GF-D8 (cell line): ENCODE results near the gene RPS23.

Experiments used
- DNase-seq: peaks from one replicate; lab custom pipeline; 2025; lab: John Stamatoyannopoulos, UW

The RPS23 gene

DNA sequence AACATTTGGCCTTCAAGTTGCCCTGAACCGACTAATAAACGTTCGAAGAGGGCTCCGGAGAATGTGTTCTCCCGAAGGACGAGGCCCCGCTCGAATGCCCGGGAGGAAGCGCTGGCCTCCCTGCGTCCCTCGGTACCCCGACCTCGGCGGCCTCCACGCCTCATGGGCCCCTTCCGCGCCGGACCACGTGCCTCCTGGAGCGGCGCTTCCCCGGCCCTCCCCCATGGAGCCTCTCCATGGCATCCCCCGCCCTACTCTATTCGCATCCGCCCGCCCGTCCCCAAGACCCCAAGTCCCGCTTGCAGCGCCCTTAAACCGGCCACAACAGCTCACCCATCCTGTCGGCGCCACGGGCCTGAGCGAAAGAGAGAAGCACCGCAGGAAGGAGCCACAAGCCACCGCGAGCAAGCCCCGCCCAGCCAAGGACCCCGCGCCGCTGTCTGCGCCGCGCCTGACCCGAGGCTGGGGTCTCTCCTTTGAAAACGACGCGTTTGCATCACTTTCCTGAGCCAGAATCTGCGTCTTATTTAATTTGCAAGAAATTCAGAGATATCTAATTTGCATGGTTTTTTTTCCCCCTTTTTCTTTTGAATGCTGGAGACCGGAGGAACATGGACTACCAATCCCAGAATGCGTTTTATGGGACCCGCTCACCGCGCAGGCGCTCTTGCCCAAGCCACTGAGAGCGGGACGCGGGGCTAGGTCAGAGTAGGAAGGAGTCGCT is at the start of gene RPS23:
Gene RPS23 (minus strand): TSS at position 368 of the 724 bp plus-strand sequence. CDS start 31 bp downstream, at position 337.
- peak; percentile 37 for DNase-seq

DNA sequence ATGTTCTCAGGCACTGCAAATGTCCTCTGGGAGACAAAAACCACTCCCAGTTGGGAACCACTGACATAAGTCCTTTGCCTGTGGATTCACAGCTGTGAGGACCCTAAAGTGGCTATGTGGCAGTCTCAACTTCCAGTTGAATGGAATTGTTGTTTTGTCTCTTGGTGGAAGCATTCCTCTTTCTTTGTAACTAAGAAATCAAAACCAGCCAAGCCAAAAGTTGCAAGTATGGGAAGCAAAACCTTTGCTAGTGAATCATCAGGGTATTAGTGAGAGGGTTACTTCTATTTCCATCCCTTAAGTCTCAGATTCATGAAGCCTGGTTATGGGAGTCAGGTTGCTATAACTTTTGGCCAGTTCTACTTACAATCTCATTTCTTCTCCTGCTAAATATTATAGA is 49.8 kb upstream of the RPS23 start:
- no peak for DNase-seq

DNA sequence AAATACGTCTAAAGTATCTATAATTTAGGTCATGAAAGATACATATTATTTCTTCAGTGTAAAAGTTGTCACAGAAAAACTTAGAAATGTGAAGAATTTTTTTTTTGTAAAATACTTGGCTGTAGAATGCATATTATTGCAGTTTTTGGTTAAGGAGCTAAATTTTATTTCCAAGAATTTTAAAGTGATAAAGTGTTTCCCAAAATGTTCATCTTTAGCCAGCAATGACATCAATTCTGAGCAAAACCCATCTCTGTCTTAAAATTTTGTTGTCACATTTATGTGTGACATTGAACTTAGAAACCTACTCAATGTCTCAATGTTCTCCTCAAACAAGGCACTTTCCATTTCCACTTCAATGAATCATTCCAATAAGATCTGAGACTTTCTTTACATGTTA is 47.8 kb upstream of the RPS23 start:
- DNase-seq: no peak

DNA sequence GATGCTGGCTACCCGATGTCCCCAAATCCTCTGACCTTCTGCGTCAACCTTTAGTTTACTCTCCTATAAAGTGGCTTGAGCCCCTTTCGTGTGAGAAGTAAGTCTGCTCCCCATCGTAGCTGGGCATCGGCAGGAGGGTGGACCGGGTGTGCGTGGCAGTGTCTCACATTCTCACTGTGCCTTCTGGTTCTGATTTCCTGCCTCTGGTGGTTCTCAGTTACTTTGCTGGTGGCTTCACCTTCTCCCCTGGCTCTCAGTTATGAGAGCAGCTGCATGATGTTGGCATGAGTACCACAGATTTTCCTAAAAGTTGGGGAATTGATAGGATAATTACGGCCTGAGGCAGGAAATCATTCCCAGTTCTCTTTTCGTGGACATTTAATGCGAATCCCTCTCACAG is 47.0 kb upstream of the RPS23 start:
- DNase-seq: no peak

DNA sequence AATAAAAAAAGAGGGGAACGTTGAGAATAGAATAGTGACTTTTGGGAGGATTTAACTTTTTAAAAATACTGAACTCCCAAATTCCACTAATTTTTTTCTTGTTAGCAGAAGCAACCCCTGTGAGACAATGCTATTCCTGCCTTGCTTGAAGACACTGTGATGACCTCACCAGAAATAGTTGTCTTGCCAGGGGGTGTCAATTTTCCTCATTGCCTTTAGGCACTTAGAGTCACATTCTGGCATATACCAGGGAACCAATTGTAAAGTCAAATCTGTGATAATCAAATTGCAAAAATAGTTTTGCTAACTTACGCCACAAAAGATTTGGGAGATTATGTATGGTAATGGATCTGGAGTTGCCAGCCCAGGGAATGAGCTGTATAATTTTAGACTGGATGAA is 42.8 kb upstream of the RPS23 start:
- DNase-seq: no peak

DNA sequence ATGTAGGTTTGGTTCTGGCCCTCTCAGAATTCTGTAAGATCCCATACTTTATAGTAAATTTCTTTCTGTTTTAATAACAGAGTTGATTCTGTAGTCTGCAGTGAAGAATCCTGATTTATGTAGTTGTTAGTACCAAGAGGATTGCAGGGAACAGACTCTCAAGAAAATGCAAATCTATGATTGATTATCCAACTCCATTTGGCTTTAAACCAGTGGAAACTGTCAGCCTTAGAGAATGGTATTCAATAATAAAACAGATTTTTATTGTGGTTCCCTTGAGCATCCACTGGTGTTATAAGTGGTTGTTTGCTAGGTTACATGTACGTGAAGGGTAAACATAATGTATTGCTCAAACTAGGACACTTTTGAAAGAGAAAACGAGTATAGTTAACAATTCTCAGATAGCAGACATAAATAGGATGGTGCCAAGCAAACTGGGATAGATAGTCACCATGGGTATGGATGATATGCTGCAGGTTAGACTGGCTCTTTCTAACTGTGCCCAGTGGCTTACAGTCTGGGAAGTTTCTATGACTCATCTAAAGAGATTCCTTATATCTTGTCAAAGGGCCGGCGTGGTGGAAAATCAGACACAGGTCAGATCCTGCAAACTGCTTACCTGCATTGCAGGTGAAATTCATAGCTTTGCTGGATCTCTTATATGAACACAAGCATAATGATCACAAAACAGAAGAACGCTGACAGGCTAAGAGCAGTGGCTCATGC is 41.7 kb upstream of the RPS23 start:
- DNase-seq: no peak

DNA sequence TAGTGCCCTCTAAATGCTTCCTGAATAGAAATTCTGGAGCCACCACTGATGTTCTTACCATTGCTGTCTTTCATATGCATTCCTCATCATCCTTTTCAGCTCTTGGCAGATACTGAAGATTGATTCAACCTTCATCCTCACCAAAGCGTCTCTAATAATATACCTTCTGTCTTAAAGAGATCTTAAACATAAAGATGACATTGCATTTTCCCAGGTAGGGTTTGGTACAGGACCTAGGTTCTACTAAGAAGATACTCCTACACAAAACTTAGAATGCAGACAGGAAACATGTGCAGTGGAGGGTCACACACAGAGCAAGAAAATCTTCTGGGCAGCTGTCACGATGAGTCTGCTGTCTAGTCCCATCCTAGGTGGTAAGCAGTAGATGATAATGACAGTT is 41.0 kb upstream of the RPS23 start:
- DNase-seq: no peak

DNA sequence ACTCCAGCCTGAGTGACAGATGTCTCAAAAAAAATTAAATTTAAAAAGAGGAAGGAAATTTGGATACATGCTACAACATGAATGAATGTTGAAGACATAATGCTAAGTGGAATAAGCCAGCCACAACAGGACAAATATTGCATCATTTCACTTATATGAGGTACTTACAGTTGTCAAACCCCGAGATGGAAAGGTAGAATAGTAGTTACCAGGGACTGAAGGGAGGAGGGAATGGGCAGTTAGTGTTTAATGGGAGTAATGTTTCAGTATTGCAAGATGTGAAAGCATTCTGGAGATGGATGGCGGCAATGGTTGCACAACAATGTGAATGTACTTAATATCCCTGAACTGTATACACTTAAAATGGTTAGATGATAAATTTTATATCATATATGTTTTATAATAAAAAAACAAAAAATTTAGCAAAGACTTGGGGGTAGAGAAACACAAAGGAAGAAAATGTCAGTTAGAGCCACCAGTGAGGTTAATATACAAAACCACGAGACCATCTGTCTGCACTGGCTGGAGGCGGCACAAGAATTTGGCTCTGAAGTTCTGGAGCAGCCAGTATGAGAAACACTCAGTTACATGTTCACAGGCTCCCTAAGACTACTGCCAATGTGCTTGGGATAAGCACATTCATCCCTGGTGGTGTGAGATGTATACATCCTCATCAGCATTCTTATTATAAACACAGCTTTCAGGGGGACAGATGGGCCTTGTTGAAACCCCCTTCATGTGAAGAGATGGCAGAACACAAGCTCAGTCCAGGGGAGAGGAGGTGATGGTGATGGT is 37.0 kb upstream of the RPS23 start:
- no peak for DNase-seq

DNA sequence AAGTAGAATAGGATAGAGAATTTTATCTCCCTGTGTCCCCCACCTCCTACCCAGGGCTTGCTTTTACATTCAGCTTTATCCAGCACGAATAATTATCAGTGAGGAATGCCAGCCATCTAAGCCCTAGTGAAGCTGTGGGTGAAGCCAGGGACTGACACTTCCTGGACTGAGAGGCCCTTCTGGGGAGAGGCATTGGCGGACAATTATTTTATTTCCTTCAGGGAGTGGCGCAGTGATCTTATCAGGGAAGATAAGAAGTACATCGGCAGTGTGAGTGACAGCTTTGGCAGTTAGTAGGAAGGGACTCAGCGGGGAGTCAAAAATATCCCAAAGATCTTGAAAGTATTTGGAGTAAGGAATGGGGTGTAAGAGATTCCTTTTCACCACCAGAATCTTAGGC is 34.9 kb upstream of the RPS23 start:
- no peak for DNase-seq

DNA sequence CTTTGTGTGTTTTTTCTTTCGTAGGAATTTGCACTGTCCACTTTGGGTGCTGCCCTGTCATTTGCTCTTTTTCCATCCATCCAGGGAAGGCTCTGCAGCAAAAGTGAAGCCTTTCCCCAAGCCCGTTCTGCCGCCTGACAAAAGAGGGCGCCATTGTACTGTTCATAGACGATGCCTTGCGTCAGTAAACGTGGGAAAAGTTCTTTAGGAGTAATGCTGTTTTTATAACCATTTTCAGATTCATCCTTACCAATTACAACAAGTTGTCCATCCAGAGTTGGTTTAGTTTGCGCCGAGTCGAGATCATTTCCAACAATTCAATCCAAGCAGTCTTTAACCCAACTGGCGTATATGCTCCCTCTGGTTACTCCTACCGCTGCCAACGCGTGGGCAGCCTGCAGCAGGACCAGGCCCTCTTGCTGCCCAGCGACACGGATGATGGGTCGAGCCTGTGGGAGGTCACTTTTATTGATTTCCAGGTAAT is 34.3 kb upstream of the RPS23 start:
- no peak for DNase-seq

DNA sequence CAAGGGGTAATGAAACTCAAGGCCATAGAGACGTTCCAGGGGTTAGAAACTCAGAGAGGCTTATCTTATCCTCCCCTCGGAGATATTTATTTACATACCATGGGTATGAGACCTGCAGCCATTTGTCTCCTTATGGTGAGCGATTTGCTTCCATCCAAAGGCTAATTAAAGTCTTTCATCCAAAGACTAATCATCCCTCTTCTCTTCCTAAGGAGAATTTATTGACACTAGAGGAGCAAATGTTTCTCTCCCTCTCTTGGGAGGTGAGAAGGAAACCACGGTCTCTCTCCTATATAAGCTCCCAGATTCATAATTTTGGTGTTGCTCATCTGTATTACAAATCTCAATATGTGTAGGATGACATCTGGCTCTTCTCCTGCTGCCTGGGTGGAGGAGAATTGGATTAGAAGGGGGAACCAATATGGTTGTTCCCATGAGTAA is 31.0 kb upstream of the RPS23 start:
- DNase-seq: no peak

DNA sequence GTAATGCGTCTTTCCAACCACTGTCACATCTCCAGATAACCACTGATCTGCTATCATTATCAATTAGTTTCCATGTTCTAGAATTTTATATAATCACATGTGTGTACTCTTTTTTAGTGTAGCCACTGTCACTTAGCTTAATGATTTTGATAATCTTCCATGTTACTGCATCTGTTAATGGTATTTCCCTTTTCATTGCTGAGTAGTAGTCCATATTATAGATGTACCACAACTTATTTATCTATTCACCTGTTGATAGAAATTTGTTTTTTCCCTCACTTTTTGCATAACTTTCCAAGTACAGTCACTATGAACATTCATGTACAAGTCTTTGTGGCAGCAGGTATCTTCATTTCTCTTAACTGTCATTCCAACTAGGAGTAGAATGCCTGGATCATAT is 30.3 kb upstream of the RPS23 start:
- DNase-seq: no peak

DNA sequence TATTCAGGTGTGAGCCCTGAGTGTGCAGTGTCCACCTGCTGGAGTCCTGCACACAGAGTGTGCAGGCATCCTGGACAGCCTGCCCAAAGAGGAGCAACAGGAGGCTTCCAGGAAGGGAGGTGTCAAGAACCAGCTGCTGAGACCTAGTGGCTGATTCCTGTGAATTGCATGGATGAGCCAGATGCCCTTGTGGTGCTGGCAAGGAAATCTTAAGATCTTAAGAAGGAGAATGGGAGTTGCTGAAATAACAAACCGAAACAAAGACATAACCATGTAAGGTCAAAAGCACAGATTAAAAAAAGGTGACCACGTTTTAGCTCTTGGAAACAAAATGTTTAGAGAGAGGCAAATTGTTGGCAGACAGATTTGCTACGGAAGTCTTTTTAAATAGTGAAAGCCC is 29.3 kb upstream of the RPS23 start:
- no peak for DNase-seq

DNA sequence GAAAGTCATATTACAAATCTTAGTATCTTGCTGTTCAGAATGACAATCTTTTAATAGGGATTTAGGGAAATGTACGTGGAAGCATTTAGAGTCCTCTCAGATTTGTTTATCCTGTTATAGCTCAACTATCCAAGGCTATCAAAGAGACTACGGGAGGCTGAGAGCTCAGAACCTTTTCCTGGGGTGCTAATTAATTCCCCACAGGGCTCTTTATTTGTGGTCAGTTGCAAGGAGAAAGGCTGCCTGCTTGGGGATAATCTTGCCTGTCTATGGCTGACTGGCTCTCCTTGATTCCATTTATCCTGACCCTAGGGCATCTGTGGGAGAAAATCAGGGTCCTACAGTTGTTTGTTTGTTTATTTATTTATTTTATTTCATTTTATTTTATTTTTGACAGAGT is 28.0 kb upstream of the RPS23 start:
- no peak for DNase-seq

DNA sequence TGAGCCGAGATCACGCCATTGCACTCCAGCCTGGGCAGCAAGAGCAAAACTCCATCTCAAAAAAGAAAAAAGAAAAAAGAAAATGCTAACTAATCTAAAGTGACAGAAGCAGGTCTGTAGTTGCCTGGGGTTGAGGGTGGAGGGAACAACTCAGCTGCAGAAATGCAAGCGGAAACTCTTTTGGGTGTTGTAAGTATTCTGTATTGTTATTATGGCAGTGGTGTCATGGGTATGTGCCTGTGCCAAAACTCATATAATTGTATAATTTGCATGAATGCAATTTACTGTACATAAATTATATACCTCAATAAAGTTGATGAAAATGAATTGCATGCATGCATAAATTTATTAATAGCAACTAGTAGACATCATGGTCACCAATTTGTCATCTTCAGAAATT is 23.0 kb upstream of the RPS23 start:
- DNase-seq: no peak

DNA sequence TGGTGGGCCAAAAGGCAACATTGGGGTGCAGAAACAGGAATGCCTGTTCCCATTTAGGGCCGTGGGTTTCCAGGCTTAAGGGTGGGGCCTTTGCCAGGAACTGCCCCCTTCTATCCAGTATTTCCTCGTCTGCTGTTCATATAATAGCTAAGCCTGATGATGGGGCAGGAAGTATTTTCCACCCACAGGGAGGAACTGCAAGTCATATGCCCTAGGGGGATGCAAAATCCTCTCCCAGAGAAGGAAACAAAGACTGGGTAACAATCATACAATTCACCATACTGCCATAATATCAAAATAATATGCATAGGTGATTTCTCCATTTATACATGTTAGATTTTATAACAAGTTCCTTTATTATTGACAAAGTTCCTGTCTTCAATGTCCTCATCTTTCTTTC is 20.5 kb upstream of the RPS23 start:
- no peak for DNase-seq

DNA sequence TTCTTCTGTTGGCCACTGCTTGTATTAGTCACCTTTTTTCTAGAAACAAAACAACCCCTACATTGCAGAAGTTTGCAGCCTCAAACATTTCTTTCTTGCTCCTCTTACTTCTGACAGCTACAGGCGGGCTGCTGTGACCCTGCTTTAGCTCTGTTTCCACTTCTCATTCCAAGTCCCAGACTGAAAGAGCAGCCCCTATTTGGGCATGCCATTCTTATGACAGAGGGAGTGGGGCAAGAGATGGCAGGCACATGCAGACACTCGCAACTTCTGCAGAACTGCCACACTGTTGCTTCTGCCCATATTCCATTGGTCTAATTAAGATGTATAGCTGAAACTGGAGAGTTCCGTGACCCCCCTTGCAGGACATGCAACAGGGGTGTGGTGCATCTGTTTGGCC is 19.6 kb upstream of the RPS23 start:
- no peak for DNase-seq

DNA sequence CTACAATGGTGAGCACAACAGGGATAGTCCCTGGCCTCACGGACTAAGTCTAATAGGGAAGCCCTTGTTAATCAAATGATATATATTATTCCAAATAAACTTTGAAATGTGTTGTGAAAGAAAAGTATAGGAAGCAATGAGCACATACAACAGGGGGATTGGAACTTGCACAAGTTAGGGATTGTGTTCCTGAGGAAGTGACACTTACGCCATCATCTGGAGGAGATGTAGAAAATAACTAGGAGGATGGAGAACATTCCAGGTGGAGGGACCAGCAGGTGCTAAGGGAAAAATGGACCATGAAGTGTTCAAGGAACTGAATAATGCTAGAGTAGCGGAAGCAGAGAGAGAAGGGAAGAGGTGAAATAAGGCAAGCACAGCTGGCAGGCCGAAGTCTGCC is 18.8 kb upstream of the RPS23 start:
- no peak for DNase-seq

DNA sequence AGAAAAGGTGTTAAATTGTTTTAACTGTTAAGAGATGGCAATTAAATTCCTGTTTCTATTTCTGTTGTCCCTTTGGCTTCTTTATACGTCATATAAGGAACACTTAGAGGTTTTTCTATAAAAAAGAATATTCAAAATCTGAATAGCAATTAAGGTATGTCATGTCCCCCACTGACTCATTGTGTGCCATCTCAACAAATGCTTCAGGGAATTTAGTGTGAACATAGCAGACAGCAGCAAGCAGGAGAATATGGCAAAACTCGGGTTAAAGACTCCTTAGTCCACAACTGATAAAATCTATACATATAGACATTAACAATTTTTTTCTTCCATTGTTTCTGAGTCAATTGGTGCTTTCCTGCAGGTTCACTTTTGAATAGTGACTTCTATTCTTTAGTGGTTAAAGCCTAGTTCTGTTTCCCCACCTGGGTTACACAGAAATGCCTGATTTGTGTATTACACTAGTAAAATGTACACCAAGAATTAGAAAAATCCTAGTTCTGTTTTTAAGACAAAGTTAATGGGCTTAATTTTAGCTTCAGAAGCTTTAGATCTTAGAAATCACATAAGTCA is 17.9 kb upstream of the RPS23 start:
- no peak for DNase-seq

DNA sequence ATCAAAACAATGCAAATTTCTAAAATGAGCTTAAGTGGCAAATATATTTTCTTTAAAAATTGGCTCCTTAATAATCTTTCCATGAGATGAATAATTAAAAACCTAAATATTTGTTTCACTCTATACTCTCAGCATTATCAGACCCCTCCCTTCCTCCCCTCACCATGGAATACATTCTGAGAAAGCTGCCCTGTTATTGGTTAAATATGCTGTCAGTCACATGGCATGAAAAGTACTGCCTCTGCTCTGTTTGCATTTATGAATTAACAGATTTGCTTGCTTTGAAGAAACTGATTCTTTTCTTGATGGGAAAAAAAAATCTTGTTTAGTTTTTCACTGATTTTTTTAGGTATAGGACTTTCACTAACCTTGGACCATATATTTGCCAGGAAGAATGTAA is 17.0 kb upstream of the RPS23 start:
- no peak for DNase-seq

DNA sequence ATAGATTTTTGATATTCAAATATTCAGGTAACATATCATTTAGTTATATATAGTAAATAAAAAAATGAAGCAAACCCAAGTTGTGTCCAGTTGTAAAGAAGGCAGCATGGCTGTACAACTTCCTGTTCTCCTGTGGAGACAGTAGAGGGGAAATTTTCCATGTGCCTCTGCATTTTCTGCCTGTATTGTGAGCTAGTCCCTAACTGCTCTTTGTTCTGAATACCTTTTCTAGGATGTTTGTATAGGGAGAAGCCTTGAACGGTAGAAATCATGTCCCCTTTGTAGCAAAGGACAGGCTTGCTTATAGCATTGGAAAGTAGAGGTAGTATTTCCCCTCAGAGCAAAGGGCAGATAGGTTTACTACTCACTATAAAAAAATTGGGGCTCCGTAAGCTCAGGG is 13.3 kb upstream of the RPS23 start:
- DNase-seq: no peak

DNA sequence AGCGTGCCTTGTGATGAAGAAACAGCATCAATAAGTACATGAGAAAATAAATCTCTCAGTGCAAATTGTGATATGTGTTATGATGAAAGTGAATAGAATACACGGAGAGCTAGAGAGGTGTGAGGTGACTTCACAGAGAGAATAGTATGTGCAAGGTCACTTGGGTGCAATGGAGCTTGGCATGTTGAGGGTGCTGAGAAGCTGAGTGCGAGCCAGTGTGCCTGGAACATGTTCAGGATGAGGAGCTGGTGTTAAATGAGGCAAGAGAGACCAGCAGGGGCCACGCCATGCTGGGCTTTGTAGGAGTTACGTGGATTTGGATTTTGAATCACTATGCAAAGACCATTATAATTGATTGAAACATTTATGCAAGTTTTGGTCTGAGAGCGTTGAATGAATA is 12.8 kb upstream of the RPS23 start:
- no peak for DNase-seq

DNA sequence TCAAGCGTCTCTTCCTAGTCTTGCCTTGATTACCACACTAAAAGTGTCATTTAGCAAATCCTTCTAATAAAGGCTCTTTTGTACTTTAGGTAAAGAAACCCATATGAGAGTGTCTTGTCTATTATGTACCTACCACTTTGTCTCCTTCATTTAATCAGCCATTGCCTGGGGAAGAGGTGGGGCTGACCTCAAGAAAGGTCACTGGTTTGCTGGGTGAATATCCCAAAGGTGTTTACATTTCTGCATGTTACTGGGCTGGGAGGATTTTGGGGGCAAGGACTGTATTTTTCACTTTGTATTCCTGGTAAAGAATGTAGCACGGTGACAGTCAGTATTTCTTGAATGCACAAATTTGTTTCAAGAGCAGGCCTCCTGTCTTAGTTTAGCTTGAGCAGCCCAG is 11.9 kb upstream of the RPS23 start:
- no peak for DNase-seq
